ENCODE measurements around the gene CACNG4.
"Not testable (repeated sequence)": the region's sequence is repeated elsewhere in the genome, so short reads cannot be mapped to it uniquely, and the experiment has no call there.

CACNG4 gene

DNA sequence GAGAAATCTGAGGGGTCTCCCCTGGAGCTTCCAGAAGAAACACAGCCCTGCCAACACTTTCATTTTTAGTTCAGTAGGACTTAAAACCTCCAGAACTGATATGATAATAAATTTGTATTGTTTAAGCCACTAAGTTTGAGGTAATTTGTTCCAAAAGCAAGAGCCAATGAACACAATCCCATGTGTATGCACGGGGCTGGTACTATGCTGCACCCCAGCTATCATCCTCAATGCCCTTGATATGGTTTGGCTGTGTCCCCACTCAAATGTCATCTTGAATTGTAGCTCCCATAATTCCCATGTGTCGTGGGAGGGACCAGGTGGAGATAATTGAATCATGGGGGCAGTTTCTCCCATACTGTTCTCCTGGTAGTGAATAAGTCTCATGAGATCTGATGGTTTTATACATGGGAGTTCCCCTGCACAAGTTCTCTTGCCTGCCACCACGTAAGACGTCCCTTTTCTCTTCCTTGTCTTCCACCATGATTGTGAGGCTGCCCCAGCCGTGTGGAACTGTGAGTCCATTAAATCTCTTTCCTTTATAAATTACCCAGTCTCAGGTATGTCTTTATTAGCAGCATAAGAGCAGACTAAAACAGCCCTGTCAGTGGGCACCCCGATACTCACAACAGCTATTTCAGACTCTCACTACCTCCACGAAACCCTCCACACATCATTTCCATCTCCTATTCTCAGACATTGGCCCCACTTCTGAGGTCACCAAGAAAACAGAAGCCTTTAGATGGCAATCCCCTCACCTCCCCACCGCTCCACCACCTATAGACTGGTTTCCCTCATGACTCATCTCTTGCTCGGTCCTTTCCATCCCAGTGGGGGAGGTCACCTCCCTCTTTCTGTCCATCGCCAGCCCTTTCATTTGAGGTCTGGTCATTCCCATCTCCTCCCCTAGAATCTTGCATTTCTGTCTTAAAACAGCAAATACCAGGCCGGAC, 70.9 kb downstream of the CACNG4 start:
- H3K4me3 ChIP-seq (ENCODE audit: low read depth, low read length), result no peak overlapping the region
- TF ChIP-seq, protein P1, sequence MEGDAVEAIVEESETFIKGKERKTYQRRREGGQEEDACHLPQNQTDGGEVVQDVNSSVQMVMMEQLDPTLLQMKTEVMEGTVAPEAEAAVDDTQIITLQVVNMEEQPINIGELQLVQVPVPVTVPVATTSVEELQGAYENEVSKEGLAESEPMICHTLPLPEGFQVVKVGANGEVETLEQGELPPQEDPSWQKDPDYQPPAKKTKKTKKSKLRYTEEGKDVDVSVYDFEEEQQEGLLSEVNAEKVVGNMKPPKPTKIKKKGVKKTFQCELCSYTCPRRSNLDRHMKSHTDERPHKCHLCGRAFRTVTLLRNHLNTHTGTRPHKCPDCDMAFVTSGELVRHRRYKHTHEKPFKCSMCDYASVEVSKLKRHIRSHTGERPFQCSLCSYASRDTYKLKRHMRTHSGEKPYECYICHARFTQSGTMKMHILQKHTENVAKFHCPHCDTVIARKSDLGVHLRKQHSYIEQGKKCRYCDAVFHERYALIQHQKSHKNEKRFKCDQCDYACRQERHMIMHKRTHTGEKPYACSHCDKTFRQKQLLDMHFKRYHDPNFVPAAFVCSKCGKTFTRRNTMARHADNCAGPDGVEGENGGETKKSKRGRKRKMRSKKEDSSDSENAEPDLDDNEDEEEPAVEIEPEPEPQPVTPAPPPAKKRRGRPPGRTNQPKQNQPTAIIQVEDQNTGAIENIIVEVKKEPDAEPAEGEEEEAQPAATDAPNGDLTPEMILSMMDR (conservative IDR thresholded peaks at IDR 0.05; ENCODE audit: low read depth, low read length), result no peak
- DNase-seq (ENCODE audit: low read depth), result no peak

DNA sequence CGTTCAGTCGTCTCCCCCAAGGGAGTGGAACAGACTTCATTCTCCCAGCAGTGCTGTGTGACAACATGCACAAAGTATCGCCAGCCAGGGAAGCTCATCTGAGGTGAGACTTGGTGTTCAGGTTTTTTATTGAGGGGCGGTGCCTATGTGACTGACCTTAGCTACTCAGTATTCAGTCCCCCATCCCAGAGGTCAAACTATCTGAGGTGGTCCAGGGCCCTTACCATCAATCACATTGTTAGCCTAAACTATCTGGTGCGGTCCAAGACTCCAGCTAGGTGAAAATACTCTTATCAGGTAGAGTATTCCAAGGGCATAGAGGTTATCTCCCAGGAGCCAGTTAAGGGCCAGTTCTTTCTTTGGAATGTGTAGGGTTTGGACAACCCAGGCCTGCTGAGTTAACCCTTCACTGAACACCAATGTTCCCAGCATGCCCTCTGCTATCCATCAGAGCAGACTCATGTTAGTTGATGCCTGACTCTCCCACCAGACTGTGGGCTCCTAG, 74.4 kb downstream of the CACNG4 start:
- DNase-seq (ENCODE audit: low read depth), result no peak
- no peak overlapping the region for H3K4me3 ChIP-seq (ENCODE audit: low read depth, low read length)
- TF ChIP-seq, protein P1 (conservative IDR thresholded peaks at IDR 0.05; ENCODE audit: low read depth, low read length), result no peak

DNA sequence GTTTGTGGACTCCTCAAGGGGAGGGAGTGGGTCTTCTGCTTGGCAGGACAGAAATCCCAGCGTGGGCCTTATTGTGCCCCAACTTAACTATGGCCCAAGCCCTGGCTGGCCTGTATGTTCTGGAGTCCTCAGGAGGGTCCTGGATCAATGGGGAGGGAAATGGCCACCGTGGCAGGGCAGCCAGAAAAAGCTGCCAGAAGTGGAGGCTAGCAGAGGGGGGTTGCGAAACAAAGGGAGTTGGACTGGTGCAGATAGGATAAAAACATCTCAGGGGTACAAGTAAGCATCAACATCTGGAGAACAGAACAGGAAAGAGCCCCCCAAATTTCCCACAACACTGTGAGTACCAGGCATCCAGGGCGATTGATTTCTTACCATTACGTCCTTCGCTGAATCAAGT, 76.1 kb downstream of the CACNG4 start:
- DNase-seq (ENCODE audit: low read depth), result no peak
- TF ChIP-seq, protein P1 (conservative IDR thresholded peaks at IDR 0.05; ENCODE audit: low read depth, low read length), result no peak
- H3K4me3 ChIP-seq (ENCODE audit: low read depth, low read length), result no peak overlapping the region

DNA sequence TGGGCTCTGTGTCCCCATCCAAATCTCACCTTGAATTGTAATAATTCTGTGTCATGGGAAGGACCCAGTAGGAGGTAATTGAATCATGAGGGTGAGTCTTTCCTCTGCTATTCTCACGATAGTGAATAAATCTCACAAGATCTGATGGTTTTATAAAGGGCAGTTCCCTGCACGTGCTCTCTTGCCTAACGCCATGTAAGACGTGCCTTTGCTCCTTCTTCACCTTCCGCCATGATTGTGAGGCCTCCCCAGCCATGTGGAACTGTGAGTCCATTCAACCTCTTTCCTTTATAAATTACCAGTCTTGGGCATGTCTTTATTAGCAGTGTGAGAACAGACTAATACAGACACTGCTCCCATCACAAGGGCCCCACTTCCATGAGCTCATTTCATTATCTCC, 76.6 kb downstream of the CACNG4 start:
- H3K4me3 ChIP-seq (ENCODE audit: low read depth, low read length); DNase-seq (ENCODE audit: low read depth): not testable (repeated sequence)

DNA sequence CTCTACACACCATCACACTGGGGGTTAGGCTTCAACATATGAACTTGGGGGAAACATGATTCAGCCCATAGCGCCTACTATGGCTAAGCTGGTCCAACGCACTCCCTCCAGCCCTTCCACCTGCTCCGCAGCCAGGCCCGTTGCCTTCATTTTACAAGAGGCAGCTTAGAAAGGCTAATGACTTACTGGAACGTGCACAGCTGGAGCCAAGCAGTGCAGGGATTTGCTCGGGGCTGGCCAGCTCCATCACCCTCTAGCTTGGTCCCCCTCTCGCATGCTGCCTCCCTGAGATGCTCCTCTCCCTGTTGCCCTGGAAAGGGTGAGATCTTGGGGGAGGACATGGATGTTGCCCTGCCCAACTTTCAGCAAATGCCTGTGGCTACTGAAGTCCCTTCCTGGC, 77.0 kb downstream of the CACNG4 start:
- TF ChIP-seq, protein P1 (conservative IDR thresholded peaks at IDR 0.05; ENCODE audit: low read depth, low read length), result no peak
- no peak for DNase-seq (ENCODE audit: low read depth)
- no peak overlapping the region for H3K4me3 ChIP-seq (ENCODE audit: low read depth, low read length)

DNA sequence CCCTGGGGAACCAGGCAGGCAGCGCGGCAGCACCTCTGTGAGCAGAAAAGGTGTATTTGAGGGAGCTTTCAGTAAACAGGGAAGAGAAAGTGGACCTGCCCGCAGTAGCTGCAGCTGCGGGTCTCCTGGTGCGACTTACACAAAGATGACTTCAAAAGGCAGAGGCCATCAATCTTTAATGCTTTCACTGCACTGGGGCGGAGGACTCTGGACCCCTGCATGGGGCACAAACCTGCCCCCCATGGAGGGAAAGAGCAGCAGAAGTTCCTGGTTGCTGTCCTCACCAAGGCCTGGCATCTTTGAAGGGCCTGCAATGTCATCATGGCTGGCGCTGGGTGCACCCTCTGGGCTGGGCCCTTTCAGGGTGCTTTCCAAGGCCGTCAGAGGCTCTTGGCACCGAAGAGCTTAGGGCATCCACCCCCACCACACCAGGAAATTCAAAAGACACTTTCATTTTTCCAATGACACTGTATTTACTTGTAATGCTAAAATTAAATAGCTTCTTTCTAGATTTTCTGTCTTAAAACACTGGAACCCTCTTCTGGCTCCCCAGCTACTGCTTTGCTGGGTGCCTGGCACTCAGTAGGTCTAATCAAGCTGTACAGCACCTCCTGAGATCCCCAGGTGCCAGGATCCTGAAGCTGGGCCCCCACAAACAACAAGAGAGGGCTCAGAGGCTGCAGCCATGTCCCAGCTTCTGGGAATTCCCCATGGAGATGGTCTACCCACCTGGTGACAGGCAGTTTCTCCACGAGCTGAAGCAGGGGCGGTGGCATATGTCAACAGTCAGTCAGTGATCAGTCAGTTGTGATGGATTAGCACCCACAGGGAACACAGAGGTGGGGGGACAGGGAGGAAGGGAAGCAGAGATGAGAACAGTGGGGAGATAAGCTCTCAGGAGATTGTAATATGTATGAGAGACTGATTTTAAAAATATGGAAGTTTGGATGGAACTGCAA, 77.7 kb downstream of the CACNG4 start:
- TF ChIP-seq, protein P1 (conservative IDR thresholded peaks at IDR 0.05; ENCODE audit: low read depth, low read length), result no peak
- H3K4me3 ChIP-seq (ENCODE audit: low read depth, low read length), result no peak overlapping the region
- DNase-seq (ENCODE audit: low read depth), result no peak

DNA sequence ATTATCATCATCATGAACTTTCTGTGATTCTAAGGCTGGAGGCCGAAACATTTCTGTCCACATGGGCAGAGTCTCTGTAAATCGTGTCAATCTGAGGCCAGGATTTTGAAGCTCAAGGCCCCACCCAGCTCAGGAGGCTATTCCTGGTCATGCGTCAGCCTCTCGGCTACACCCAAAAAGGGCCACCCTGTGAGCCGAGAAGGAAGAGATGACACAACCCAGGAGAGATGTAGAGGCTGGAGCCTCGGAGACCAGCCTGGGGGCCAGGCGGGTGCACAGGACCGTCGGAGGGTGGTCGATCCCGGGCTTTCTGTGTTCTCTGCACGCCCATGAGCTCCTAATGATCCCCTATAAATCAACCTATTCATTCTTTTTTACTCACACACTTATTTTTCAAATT, 78.8 kb downstream of the CACNG4 start:
- no peak overlapping the region for H3K4me3 ChIP-seq (ENCODE audit: low read depth, low read length)
- TF ChIP-seq, protein P1 (conservative IDR thresholded peaks at IDR 0.05; ENCODE audit: low read depth, low read length), result no peak
- no peak for DNase-seq (ENCODE audit: low read depth)
